Measurements from ENCODE around the gene ISCU.

- TF ChIP-seq CTCF (IDR thresholded peaks at IDR 0.05) (no peak), POLR2A (IDR thresholded peaks at IDR 0.05) (no peak)
These were observed 32.7 kb downstream of the ISCU start for GRCh38 chr12:108594960-108595710.

Measured in thyroid gland (tissue), 4 donors.